HG03135 (cell line): ENCODE measurements around the gene CCDC187.

Experiments
- ATAC-seq: cut with Tn5 transposase; IDR thresholded peaks from one replicate; pipeline ENCODE4 v1.9.1; 2021; ENCODE audit warnings: mild to moderate bottlenecking, moderate library complexity; ENCODE audit not compliant: unreplicated experiment

Gene CCDC187

GRCh38 chr9:136339958-136340310 is 36.0 kb upstream of the CCDC187 start:
- no peak for ATAC-seq

GRCh38 chr9:136339173-136339957 is 35.5 kb upstream of the CCDC187 start:
- no peak for ATAC-seq

- no peak for ATAC-seq
Observed at GRCh38 chr9:136338511-136338910, 34.6 kb upstream of the CCDC187 start.

- ATAC-seq: no peak
Observed at GRCh38 chr9:136337416-136338395, 33.8 kb upstream of the CCDC187 start.

- ATAC-seq: no peak
Observed at GRCh38 chr9:136336881-136337280, 33.0 kb upstream of the CCDC187 start.

GRCh38 chr9:136336156-136336870 is 32.4 kb upstream of the CCDC187 start:
- ATAC-seq: no peak

GRCh38 chr9:136335296-136336155 is 31.6 kb upstream of the CCDC187 start:
- no peak for ATAC-seq

GRCh38 chr9:136334541-136334940 is 30.6 kb upstream of the CCDC187 start:
- no peak for ATAC-seq

- ATAC-seq: no peak
Observed at GRCh38 chr9:136333486-136333885, 29.6 kb upstream of the CCDC187 start.

- no peak for ATAC-seq
Observed at GRCh38 chr9:136333045-136333444, 29.2 kb upstream of the CCDC187 start.

GRCh38 chr9:136332482-136332983 is 28.6 kb upstream of the CCDC187 start:
- no peak for ATAC-seq

GRCh38 chr9:136331556-136332481 is 27.9 kb upstream of the CCDC187 start:
- no peak for ATAC-seq

- no peak for ATAC-seq
Observed at GRCh38 chr9:136331030-136331429, 27.1 kb upstream of the CCDC187 start.

- no peak for ATAC-seq
Observed at GRCh38 chr9:136330406-136330990, 26.6 kb upstream of the CCDC187 start.

- no peak for ATAC-seq
Observed at GRCh38 chr9:136329636-136330405, 25.9 kb upstream of the CCDC187 start.

GRCh38 chr9:136329211-136329627 is 25.3 kb upstream of the CCDC187 start:
- no peak for ATAC-seq

- ATAC-seq: no peak
Observed at GRCh38 chr9:136328622-136329041, 24.7 kb upstream of the CCDC187 start.
